Esophagus squamous epithelium (tissue), 5 donors: ENCODE results near the gene SPOPL. TPM values are rescaled to one million over a fixed set of nuclear protein-coding genes. Genes with fewer than 3 reads are reported as not detected.

Source experiments
- DNase-seq: peaks from one replicate; lab custom pipeline; 2025; lab: John Stamatoyannopoulos, UW
- H3K27ac ChIP-seq, 4 donors: fragments of 200-600 bp; sonication (generic); one replicate each; pipeline ENCODE4 v1.5.1; 2016 to 2019; ENCODE audit warnings: mild to moderate bottlenecking in 1 of 4
- H3K27me3 ChIP-seq, 4 donors: fragments of 200-600 bp; sonication (generic); 1 replicate in 3 of 4; 2 replicates in 1 of 4; pipeline versions ENCODE4 v1.5.1 to v1.6.0; 2017 to 2021; ENCODE audit warnings: antibody characterized with exemption in 1 of 4
- H3K36me3 ChIP-seq, 3 donors: fragments of 200-600 bp; sonication (generic); one replicate each; pipeline ENCODE4 v1.5.1; 2016 to 2019
- H3K4me1 ChIP-seq, 3 donors: fragments of 200-600 bp; sonication (generic); one replicate each; pipeline ENCODE4 v1.5.1; 2017 to 2019
- H3K4me3 ChIP-seq, 4 donors: fragments of 200-600 bp; sonication (generic); 1 replicate in 3 of 4; 2 replicates in 1 of 4; pipeline ENCODE4 v1.5.1; 2016 to 2019; ENCODE audit warnings: mild to moderate bottlenecking in 2 of 4, moderate library complexity in 1 of 4
- H3K9me3 ChIP-seq, 3 donors: fragments of 200-600 bp; sonication (generic); one replicate each; pipeline ENCODE4 v1.5.1; 2016 to 2019
- CTCF ChIP-seq, 6 experiments: fragments of 450-650 bp in 4 of 6; fragments of 200-600 bp in 2 of 6; sonication (generic) in 2 of 6; IDR thresholded peaks; one replicate each; pipeline ENCODE4 v1.5.1; 2016 to 2019; ENCODE audit warnings: antibody characterized with exemption in 6 of 6, mild to moderate bottlenecking in 4 of 6, moderate library complexity in 4 of 6
- POLR2A ChIP-seq, 4 donors: fragments of 450-650 bp; IDR thresholded peaks; one replicate each; pipeline ENCODE4 v1.6.1; 2017; ENCODE audit warnings: antibody characterized with exemption in 4 of 4, mild to moderate bottlenecking in 4 of 4, moderate library complexity in 3 of 4
- WGBS, 2 donors: methylation state at CpG; one replicate each; pipeline ENCODE4 v1.1.5; 2018; 5-methylcytosine and 5-hydroxymethylcytosine counted together
- intact Hi-C: fragments of 100-400 bp; cut with DNase I; formaldehyde crosslinking; loops from one replicate; pipeline ENCODE4 v1.15.0; 2022
- total RNA-seq, 4 donors: library from RNA; depleted of rRNA; stranded (reverse); fragments of >200 nt; gene quantifications; one replicate each; pipeline ENCODE4 v1.1.0, GENCODE V29; 2016
- donor health status: DM: yes; HTN: yes; CAD: no.

SPOPL gene
- total RNA-seq, 4 donors from 2014 or later: 8.4 to 21.2 (median 13.3) TPM

- Histone ChIP-seq H3K4me3 (no peak overlapping the region), H3K27me3 (no peaks in the 10 kb centered on the region), H3K4me1 (no peaks in the 10 kb centered on the region), H3K9me3 (no peaks in the 10 kb centered on the region), H3K36me3 (no peaks in the 10 kb centered on the region), H3K27ac (no peak overlapping the region)
- TF ChIP-seq POLR2A (IDR thresholded peaks at IDR 0.05): no peak
- TF ChIP-seq CTCF (IDR thresholded peaks at IDR 0.05): no peak
- intact Hi-C loops: no loop called here
- no peak for DNase-seq
- 85 to 92% methylated on average over 2 of the region's 2 CpGs for WGBS, 2 donors
Observed at GRCh38 chr2:138607746-138608145, 106.2 kb downstream of the SPOPL start.

GRCh38 chr2:138609446-138609845 lies 107.9 kb downstream of the SPOPL start:
- H3K9me3 ChIP-seq: no peaks in the 10 kb centered on the region
- H3K27me3 ChIP-seq: no peaks in the 10 kb centered on the region
- DNase-seq: no peak
- H3K4me3 ChIP-seq: no peak overlapping the region
- H3K27ac ChIP-seq: no peak overlapping the region
- H3K4me1 ChIP-seq: no peaks in the 10 kb centered on the region
- 84 to 87% methylated on average over 3 to 4 of the region's 4 CpGs for WGBS, 2 donors
- TF ChIP-seq POLR2A (IDR thresholded peaks at IDR 0.05) (no peak), CTCF (IDR thresholded peaks at IDR 0.05) (no peak)
- intact Hi-C loops: no loop called here
- no peaks in the 10 kb centered on the region for H3K36me3 ChIP-seq

GRCh38 chr2:138610201-138610953 lies 108.8 kb downstream of the SPOPL start:
- TF ChIP-seq POLR2A (IDR thresholded peaks at IDR 0.05) (no peak), CTCF (IDR thresholded peaks at IDR 0.05) (no peak)
- DNase-seq: no peak
- H3K9me3 ChIP-seq: no peaks in the 10 kb centered on the region
- intact Hi-C loops: no loop called here
- 80 to 84% methylated on average over 4 of the region's 4 CpGs for WGBS, 2 donors
- no peaks in the 10 kb centered on the region for H3K4me1 ChIP-seq
- H3K4me3 ChIP-seq: no peak overlapping the region
- H3K27ac ChIP-seq: no peak overlapping the region
- H3K27me3 ChIP-seq: no peaks in the 10 kb centered on the region
- no peaks in the 10 kb centered on the region for H3K36me3 ChIP-seq

- no peaks in the 10 kb centered on the region for H3K4me1 ChIP-seq
- H3K27me3 ChIP-seq: peaks cover 0 to 3% (median 0%) of the 10 kb centered on the region in 4 donors
- H3K4me3 ChIP-seq: no peak overlapping the region
- H3K36me3 ChIP-seq: no peaks in the 10 kb centered on the region
- no peak overlapping the region for H3K27ac ChIP-seq
- no peak for TF ChIP-seq CTCF (IDR thresholded peaks at IDR 0.05)
- TF ChIP-seq POLR2A (IDR thresholded peaks at IDR 0.05): no peak
- 25 to 43% methylated on average over 4 of the region's 4 CpGs for WGBS, 2 donors
- intact Hi-C loops: no loop called here
- no peaks in the 10 kb centered on the region for H3K9me3 ChIP-seq
- no peak for DNase-seq
Observed at GRCh38 chr2:138615257-138615656, 113.7 kb downstream of the SPOPL start.

GRCh38 chr2:138617026-138617425 lies 115.5 kb downstream of the SPOPL start:
- 80 to 88% methylated on average over 1 of the region's 1 CpG for WGBS, 2 donors
- H3K36me3 ChIP-seq: no peaks in the 10 kb centered on the region
- H3K27me3 ChIP-seq: peaks cover 0 to 3% (median 0%) of the 10 kb centered on the region in 4 donors
- TF ChIP-seq CTCF (IDR thresholded peaks at IDR 0.05): no peak
- no peak for TF ChIP-seq POLR2A (IDR thresholded peaks at IDR 0.05)
- H3K4me3 ChIP-seq: no peak overlapping the region
- DNase-seq: no peak
- intact Hi-C loops: no loop called here
- H3K9me3 ChIP-seq: no peaks in the 10 kb centered on the region
- no peaks in the 10 kb centered on the region for H3K4me1 ChIP-seq
- no peak overlapping the region for H3K27ac ChIP-seq
